ENCODE measurements around the gene NF2.

- TF ChIP-seq POLR2AphosphoS5 (IDR thresholded peaks at IDR 0.05) = no peak
- no peak for TF ChIP-seq CTCF (IDR thresholded peaks at IDR 0.05)
Measured at GRCh38 chr22:29719899-29720645, 116.6 kb downstream of the NF2 start, which contains the start of gene CABP7.
